Activated CD8-positive, alpha-beta T cell treated with anti-CD3 and anti-CD28 coated beads for 36 hours (primary cell): ENCODE data around the gene TNS4. TPM values are rescaled to one million over a fixed set of nuclear protein-coding genes. Genes with fewer than 3 reads are reported as not detected.

Source experiments
- ATAC-seq: fragments of 200-7000 bp; cut with Tn5 transposase; one replicate; pipeline ENCODE4 v1.10.0; 2021; ENCODE audit warnings: mild to moderate bottlenecking, moderate library complexity
- CTCF ChIA-PET: fragments of 350-600 bp; sonication (Branson Sonifier 250); formaldehyde crosslinking; loops from one replicate; lab custom pipeline; 2021; ENCODE audit warnings: antibody characterized with exemption; lab: Charles Lee
- POLR2A ChIA-PET: fragments of 350-600 bp; sonication (Branson Sonifier 250); formaldehyde crosslinking; loops from one replicate; lab custom pipeline; 2021; ENCODE audit warnings: antibody characterized with exemption; lab: Charles Lee
- DNase-seq: peaks from one replicate; pipeline ENCODE4 v3.0.0-alpha.2; 2020
- H3K27ac Mint-ChIP-seq: one replicate; pipeline ENCODE4 v1.8.0; 2021; ENCODE audit warnings: mild to moderate bottlenecking, mixed read lengths
- H3K27me3 Mint-ChIP-seq: one replicate; pipeline ENCODE4 v1.8.0; 2021; ENCODE audit warnings: mixed read lengths
- H3K36me3 Mint-ChIP-seq: one replicate; pipeline ENCODE4 v1.8.0; 2021; ENCODE audit warnings: low read depth, mixed read lengths
- H3K4me1 Mint-ChIP-seq: one replicate; pipeline ENCODE4 v1.8.0; 2021; ENCODE audit warnings: low read depth, mixed read lengths
- H3K4me3 Mint-ChIP-seq: one replicate; pipeline ENCODE4 v1.8.0; 2021; ENCODE audit warnings: mild to moderate bottlenecking, moderate library complexity, mixed read lengths
- H3K9me3 Mint-ChIP-seq: one replicate; pipeline ENCODE4 v1.8.0; 2021; ENCODE audit warnings: mixed read lengths
- CTCF ChIP-seq: fragments of 200-600 bp; IDR thresholded peaks from one replicate; pipeline ENCODE4 v1.8.0; 2022; ENCODE audit warnings: antibody characterized with exemption, mild to moderate bottlenecking
- intact Hi-C: fragments of 100-400 bp; cut with micrococcal nuclease; formaldehyde crosslinking; loops from one replicate; pipeline ENCODE4 v1.10.0; 2022
- total RNA-seq, 2 experiments: library from RNA; stranded (reverse); gene quantifications; one replicate each; pipeline ENCODE4 v1.2.3, GENCODE V29; 2021

Gene TNS4
- total RNA-seq, 2 experiments from 2014 or later: 5.8 to 6.3 TPM

GRCh38 chr17:40459636-40460603, 41.5 kb downstream of the TNS4 start:
- ChIA-PET POLR2A (interaction anchor here (1.0 kb wide), 1 partner anchor 11 kb away, joined by 3 read pairs; no protein-coding TSS in a partner anchor), CTCF (interaction anchor here (1.0 to 1.7 kb wide), 5 partner anchors 9 to 17 kb away, joined by 3 to 6 read pairs (median 3); partner anchors contain the start of gene IGFBP4)
- TF ChIP-seq CTCF: no peak
- Mint-ChIP-seq H3K27me3 (no peaks in the 10 kb centered on the region), H3K36me3 (no peaks in the 10 kb centered on the region), H3K9me3 (no peaks in the 10 kb centered on the region), H3K4me3 (no peak overlapping the region), H3K27ac (no peak overlapping the region), H3K4me1 (no peaks in the 10 kb centered on the region)
- ATAC-seq (no peak), DNase-seq (no peak)
- intact Hi-C loops: no loop called here

- intact Hi-C loops: no loop called here
- H3K4me3 Mint-ChIP-seq: no peak overlapping the region
These were observed 42.5 kb downstream of the TNS4 start for GRCh38 chr17:40458851-40459482.

GRCh38 chr17:40457964-40458791, 43.2 kb downstream of the TNS4 start:
- CTCF ChIA-PET: interaction anchor here (1.2 kb wide), 1 partner anchor 75 kb away, joined by 4 read pairs; no protein-coding TSS in a partner anchor
- POLR2A ChIA-PET: no interaction called here

More at GRCh38 chr17:40458851-40459482, 42.5 kb downstream of the TNS4 start:
- CTCF ChIA-PET: interaction anchor here (1.2 to 1.7 kb wide), 2 partner anchors 17 to 74 kb away, joined by 3 to 4 read pairs; no protein-coding TSS in a partner anchor
- POLR2A ChIA-PET: no interaction called here
- H3K27me3 Mint-ChIP-seq: no peaks in the 10 kb centered on the region
- no peaks in the 10 kb centered on the region for H3K4me1 Mint-ChIP-seq
- ATAC-seq (no peak), DNase-seq (no peak)
- H3K9me3 Mint-ChIP-seq: no peaks in the 10 kb centered on the region
- H3K27ac Mint-ChIP-seq: no peak overlapping the region
- TF ChIP-seq CTCF: no peak
- H3K36me3 Mint-ChIP-seq: no peaks in the 10 kb centered on the region

GRCh38 chr17:40457369-40457768, 44.1 kb downstream of the TNS4 start:
- no peaks in the 10 kb centered on the region for H3K36me3 Mint-ChIP-seq
- ChIA-PET POLR2A (interaction anchor here (0.7 to 1.2 kb wide), 2 partner anchors 76 to 164 kb away, joined by 3 read pairs; no protein-coding TSS in a partner anchor), CTCF (no interaction called here)
- no peak for ATAC-seq
- no peak overlapping the region for H3K4me3 Mint-ChIP-seq
- H3K27me3 Mint-ChIP-seq: no peaks in the 10 kb centered on the region
- peaks cover 1% of the 10 kb centered on the region for H3K4me1 Mint-ChIP-seq
- H3K9me3 Mint-ChIP-seq: no peaks in the 10 kb centered on the region
- DNase-seq: no peak
- no peak for TF ChIP-seq CTCF
- intact Hi-C loops: no loop called here
- H3K27ac Mint-ChIP-seq: no peak overlapping the region

More at GRCh38 chr17:40457964-40458791, 43.2 kb downstream of the TNS4 start:
- DNase-seq: no peak
- H3K4me3 Mint-ChIP-seq: no peak overlapping the region
- no peak for TF ChIP-seq CTCF
- H3K9me3 Mint-ChIP-seq: no peaks in the 10 kb centered on the region
- no peak for ATAC-seq
- no peak overlapping the region for H3K27ac Mint-ChIP-seq
- no peaks in the 10 kb centered on the region for H3K36me3 Mint-ChIP-seq
- H3K4me1 Mint-ChIP-seq: no peaks in the 10 kb centered on the region
- intact Hi-C loops: no loop called here
- no peaks in the 10 kb centered on the region for H3K27me3 Mint-ChIP-seq
